Glutamatergic neuron (in vitro differentiated cells): ENCODE data around the gene DNAH9. TPM values are rescaled to one million over a fixed set of nuclear protein-coding genes. Genes with fewer than 3 reads are reported as not detected.

Experiments
- DNase-seq: peaks from one replicate; pipeline ENCODE4 v3.0.0; 2022
- H3K27ac Mint-ChIP-seq: one replicate; pipeline ENCODE4 v1.8.0; 2020; ENCODE audit warnings: mild to moderate bottlenecking, mixed read lengths, inconsistent platforms; ENCODE audit not compliant: unreplicated experiment
- H3K27me3 Mint-ChIP-seq: one replicate; pipeline ENCODE4 v1.8.0; 2020; ENCODE audit warnings: mild to moderate bottlenecking, moderate library complexity, mixed read lengths, inconsistent platforms; ENCODE audit not compliant: unreplicated experiment
- H3K36me3 Mint-ChIP-seq: one replicate; pipeline ENCODE4 v1.8.0; 2020; ENCODE audit warnings: mild to moderate bottlenecking, mixed read lengths, inconsistent platforms; ENCODE audit not compliant: unreplicated experiment
- H3K4me1 Mint-ChIP-seq: one replicate; pipeline ENCODE4 v1.8.0; 2020; ENCODE audit warnings: mild to moderate bottlenecking, low read depth, mixed read lengths, inconsistent platforms; ENCODE audit not compliant: unreplicated experiment
- H3K4me3 Mint-ChIP-seq: one replicate; pipeline ENCODE4 v1.8.0; 2020; ENCODE audit warnings: mild to moderate bottlenecking, mixed read lengths, inconsistent platforms; ENCODE audit not compliant: unreplicated experiment
- H3K9me3 Mint-ChIP-seq: one replicate; pipeline ENCODE4 v1.8.0; 2020; ENCODE audit warnings: mild to moderate bottlenecking, moderate library complexity, mixed read lengths, inconsistent platforms; ENCODE audit not compliant: unreplicated experiment
- CTCF ChIP-seq: fragments of 200-600 bp; sonication (generic); IDR thresholded peaks from one replicate; pipeline ENCODE4 v1.5.0; 2021; ENCODE audit not compliant: partially characterized antibody, unreplicated experiment
- total RNA-seq: library from RNA; stranded (reverse); fragmentation: NEBNext Ultra II Directional; extraction: Animal tissue kit (Norgen Biotek cat#: 25700); gene quantifications from one replicate; pipeline ENCODE4 v1.2.1, GENCODE V29; 2021; ENCODE audit not compliant: unreplicated experiment

Gene DNAH9
- total RNA-seq, 1 donor from 2014 or later = 0.86 TPM

GRCh38 chr17:11618861-11619566, 20.7 kb downstream of the DNAH9 start:
- Mint-ChIP-seq H3K9me3 (peaks cover 3% of the 10 kb centered on the region), H3K27ac (no peak overlapping the region), H3K36me3 (peaks cover 4% of the 10 kb centered on the region), H3K27me3 (no peaks in the 10 kb centered on the region), H3K4me3 (no peak overlapping the region), H3K4me1 (peaks cover 5% of the 10 kb centered on the region)
- no peak for TF ChIP-seq CTCF
- DNase-seq = no peak

GRCh38 chr17:11622492-11622891, 24.2 kb downstream of the DNAH9 start:
- Mint-ChIP-seq H3K9me3 (peaks cover 5% of the 10 kb centered on the region), H3K4me3 (no peak overlapping the region), H3K27ac (peak overlapping the region; percentile 66), H3K27me3 (no peaks in the 10 kb centered on the region), H3K36me3 (no peaks in the 10 kb centered on the region), H3K4me1 (peaks cover 5% of the 10 kb centered on the region)
- TF ChIP-seq CTCF = no peak
- peak; percentile 26 for DNase-seq

GRCh38 chr17:11624976-11625375, 26.7 kb downstream of the DNAH9 start:
- peaks cover 5% of the 10 kb centered on the region for H3K9me3 Mint-ChIP-seq
- DNase-seq = no peak
- H3K36me3 Mint-ChIP-seq = no peaks in the 10 kb centered on the region
- H3K4me3 Mint-ChIP-seq = no peak overlapping the region
- no peaks in the 10 kb centered on the region for H3K27me3 Mint-ChIP-seq
- H3K4me1 Mint-ChIP-seq = peaks cover 5% of the 10 kb centered on the region
- no peak overlapping the region for H3K27ac Mint-ChIP-seq
- TF ChIP-seq CTCF = no peak

GRCh38 chr17:11625878-11626277, 27.6 kb downstream of the DNAH9 start:
- H3K36me3 Mint-ChIP-seq = no peaks in the 10 kb centered on the region
- DNase-seq = no peak
- no peak overlapping the region for H3K4me3 Mint-ChIP-seq
- H3K4me1 Mint-ChIP-seq = peaks cover 5% of the 10 kb centered on the region
- no peak for TF ChIP-seq CTCF
- peaks cover 5% of the 10 kb centered on the region for H3K9me3 Mint-ChIP-seq
- H3K27ac Mint-ChIP-seq = no peak overlapping the region
- no peaks in the 10 kb centered on the region for H3K27me3 Mint-ChIP-seq

GRCh38 chr17:11627301-11627940, 29.2 kb downstream of the DNAH9 start:
- Mint-ChIP-seq H3K27ac (no peak overlapping the region), H3K4me1 (peaks cover 1% of the 10 kb centered on the region), H3K27me3 (no peaks in the 10 kb centered on the region), H3K36me3 (no peaks in the 10 kb centered on the region), H3K4me3 (no peak overlapping the region), H3K9me3 (peaks cover 3% of the 10 kb centered on the region)
- TF ChIP-seq CTCF = no peak
- DNase-seq = no peak
